HCT116 (cell line): ENCODE measurements around the gene ORM1. TPM values are rescaled to one million over a fixed set of nuclear protein-coding genes. Genes with fewer than 3 reads are reported as not detected.

Experiments
- CBX3 ChIP-seq: IDR thresholded peaks from 2 replicates; pipeline ENCODE4 v1.6.1; 2012; ENCODE audit warnings: low read depth
- CEBPB ChIP-seq: IDR thresholded peaks from 2 replicates; pipeline ENCODE4 v1.6.1; 2012; ENCODE audit warnings: low read depth
- EZH2 ChIP-seq: fragments of 200-600 bp; sonication (generic); IDR thresholded peaks from 2 replicates; pipeline ENCODE4 v1.6.1; 2017; ENCODE audit warnings: antibody characterized with exemption, mixed run types
- POLR2AphosphoS5 ChIP-seq: IDR thresholded peaks from 2 replicates; pipeline ENCODE4 v1.6.1; 2011; ENCODE audit warnings: mild to moderate bottlenecking, low read depth, low read length, moderate library complexity
- RAD21 ChIP-seq: IDR thresholded peaks from 2 replicates; pipeline ENCODE4 v1.6.1; 2012; ENCODE audit warnings: low read depth, mild to moderate bottlenecking
- REST ChIP-seq: IDR thresholded peaks from 2 replicates; pipeline ENCODE4 v1.6.1; 2012; ENCODE audit warnings: low read depth
- SIN3A ChIP-seq: IDR thresholded peaks from 2 replicates; pipeline ENCODE4 v1.6.1; 2012; ENCODE audit warnings: low read depth
- TCF7L2 ChIP-seq: IDR thresholded peaks from 2 replicates; pipeline ENCODE4 v1.7.0; 2011; ENCODE audit warnings: borderline replicate concordance, inconsistent platforms; ENCODE audit not compliant: insufficient read depth, insufficient read length; ENCODE audit errors: extremely low read depth
- ZBTB33 ChIP-seq: IDR thresholded peaks from 2 replicates; pipeline ENCODE4 v1.6.1; 2011; ENCODE audit warnings: mild to moderate bottlenecking, low read length, moderate library complexity; ENCODE audit not compliant: insufficient replicate concordance; ENCODE audit errors: extremely low read depth
- total RNA-seq: library from RNA; stranded (reverse); gene quantifications from one replicate; pipeline ENCODE4 v1.2.1, GENCODE V29; 2021; ENCODE audit not compliant: unreplicated experiment

Gene ORM1
- total RNA-seq, 1 experiment from 2014 or later: 5.6 TPM

DNA sequence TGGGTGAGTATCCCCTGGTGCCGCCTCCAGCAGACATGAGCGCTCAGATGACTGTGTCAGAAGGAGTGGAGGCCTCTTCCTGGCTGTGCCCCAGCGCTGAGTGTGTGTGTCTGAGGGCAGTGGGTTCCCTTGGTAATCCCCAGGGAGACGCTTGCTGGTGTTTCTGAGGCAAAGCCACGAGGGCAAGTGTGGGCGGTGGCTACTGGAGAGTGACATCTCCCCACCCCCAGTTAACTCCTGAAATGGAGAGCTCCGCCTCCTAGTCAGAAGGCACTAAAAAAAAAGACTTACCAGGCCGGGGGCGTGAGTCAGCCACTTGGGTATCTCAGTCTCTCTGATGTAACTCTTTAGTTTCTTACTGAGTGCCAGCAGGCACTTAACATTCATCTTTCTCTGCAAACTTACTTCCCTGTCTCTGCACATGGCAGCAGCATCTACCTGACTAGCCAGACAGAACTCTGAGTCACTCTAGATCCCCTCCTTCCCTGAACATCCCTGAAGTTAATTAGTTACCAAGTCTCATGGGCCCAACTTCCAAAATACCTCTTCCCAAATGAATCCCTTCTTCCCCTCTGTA is 26.1 kb downstream of the ORM1 start (continued):
- TF ChIP-seq TCF7L2: no peak
- 0 out of 2 replicates have a peak, but pooled peaks have one; percentile 26 for TF ChIP-seq POLR2AphosphoS5
- TF ChIP-seq REST: no peak
- TF ChIP-seq EZH2: no peak
- TF ChIP-seq RAD21: no peak
- 0 out of 2 replicates have a peak, but pooled peaks have one; percentile 44 for TF ChIP-seq CEBPB
- TF ChIP-seq CBX3: no peak
- TF ChIP-seq SIN3A: no peak
- no peak for TF ChIP-seq ZBTB33
- TF ChIP-seq, all 23 proteins: peak for 7
